IPS DF 4.7 (cell line): Measurements from ENCODE around the gene THRB.

Experiments
- DNase-seq: peaks from one replicate; pipeline ENCODE4 v3.0.0-alpha.2; 2013; ENCODE audit warnings: low spot score; ENCODE audit errors: extremely low read depth

The THRB gene

DNA sequence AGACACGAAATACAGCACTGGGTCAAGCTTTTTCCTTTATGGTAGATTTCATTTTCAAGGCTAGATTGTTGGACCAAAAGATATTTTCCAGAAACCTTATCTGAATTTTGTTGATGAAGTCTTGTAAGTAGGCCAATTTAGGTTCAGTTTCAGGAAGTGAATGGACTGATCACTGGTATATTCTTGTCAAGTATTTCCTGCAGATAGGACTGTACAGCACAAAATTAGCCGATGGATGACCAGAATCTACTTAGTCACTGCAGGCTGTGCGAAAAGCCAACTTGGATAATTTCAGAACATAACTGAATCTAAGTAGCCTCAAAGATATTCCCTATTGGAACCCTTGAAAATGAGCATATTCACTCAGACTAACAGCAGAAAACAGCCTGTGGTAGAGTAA, 343.1 kb downstream of the THRB start:
- no peak for DNase-seq

DNA sequence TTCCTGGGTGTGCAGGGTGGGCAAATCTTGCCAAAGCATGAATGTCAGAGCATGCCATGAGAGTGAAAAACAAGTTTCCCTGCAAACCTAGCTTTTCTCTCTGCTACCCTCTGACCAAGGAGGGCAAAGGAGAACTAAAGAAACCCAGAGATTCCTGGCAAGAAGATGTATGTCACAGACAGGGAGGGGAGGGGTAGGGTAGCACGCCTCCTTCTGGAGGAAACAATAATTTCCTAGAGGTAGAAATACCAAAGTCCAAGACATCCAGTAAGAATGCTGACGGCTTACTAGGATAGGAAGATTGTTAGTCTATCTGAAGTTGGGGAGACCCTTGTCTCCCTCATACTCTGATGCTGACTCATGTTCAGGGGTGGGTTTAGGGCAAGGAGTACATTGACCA, 345.6 kb downstream of the THRB start:
- no peak for DNase-seq

DNA sequence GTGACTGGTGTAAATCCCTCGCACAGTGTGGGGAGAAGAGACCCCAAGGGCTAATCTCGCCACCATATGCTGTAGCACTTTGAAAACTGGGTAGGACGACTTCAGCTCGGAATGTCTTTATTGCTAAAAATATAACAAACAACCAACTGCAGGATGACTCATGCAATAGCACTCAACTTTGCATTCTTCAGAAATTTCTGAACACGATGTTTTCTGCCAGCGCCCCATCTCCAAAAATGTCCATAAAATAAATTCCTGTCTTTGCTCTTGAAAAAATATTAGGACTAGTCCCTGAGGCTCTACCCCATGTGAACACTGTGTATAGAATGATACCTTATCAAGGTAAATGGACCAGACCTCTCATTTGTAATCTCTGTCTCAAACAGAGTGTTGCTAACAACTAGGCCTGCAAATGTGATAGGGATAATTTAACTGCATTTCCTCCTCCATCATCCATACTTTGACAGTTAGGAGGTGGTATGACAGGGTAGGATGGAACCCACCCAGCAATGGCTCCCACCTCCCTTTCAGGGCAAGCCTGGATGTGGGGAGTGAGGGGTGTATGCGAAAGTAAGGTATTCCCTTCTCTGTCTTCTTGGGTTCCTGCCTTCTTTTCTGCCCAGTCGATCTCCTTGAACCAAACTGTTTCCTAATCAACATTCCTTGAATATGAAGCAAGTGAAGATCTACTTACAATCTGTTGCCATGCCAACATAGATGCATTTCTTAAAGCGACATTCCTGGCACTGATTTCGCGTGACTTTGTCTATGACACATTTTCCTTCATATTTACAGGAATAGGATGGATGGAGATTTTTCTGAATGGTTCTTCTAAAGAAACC, 348.4 kb downstream of the THRB start:
- no peak for DNase-seq

DNA sequence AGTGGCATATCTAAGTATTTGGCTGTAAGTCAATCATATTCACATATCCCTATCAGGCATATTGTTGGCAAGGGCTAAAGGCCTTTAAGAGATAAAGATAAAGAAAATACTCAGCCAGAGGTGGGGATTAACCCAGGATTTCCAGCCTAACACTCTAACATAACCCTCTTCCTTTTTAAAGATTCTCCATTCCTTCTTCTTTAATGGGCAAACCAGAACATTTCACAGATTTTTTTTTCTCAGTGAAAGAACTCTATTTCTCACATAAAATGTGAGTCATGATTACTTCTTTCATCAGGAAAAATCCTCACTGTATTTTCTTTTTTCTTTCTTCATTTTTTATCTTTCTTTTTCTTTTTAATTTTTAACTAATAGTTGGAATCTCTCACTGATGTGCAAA, 349.2 kb downstream of the THRB start:
- no peak for DNase-seq

DNA sequence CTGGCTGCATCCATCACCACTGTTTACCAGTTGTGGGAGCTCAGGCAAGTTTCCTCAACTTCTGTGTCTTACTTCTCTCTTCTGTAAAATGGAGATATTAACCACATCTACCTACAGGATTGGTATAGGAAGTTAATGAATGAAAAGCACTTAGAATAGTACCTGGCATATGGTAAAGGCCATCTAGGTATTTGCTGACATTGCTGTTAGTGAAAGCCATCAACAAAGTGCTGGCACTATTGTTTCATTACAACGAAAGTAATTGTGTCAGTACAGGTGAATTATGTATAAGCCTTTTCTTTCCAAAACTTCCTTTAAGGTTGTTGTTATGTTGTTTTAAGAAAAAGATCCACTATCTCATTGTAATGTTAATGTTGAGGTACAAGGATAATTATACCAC, 352.5 kb downstream of the THRB start:
- DNase-seq = no peak

DNA sequence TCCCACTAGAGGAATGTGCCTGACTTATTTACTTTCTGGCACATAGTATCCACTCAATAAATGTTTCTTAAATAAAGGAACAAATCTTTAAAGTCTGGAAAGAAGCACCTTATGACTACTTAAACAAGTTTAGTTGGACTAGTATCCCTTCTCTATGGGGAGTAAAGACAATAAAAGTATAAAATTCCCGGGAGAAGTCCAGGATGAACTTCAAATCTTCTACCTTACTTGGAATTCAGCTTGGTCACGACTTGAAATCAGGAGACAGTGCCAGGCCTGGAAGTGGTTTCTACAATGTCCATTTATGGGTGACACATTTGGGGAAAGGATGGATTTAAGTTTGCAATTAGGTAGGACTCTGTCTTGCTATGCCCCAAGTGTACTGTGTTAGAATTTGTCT, 353.1 kb downstream of the THRB start:
- DNase-seq = no peak

DNA sequence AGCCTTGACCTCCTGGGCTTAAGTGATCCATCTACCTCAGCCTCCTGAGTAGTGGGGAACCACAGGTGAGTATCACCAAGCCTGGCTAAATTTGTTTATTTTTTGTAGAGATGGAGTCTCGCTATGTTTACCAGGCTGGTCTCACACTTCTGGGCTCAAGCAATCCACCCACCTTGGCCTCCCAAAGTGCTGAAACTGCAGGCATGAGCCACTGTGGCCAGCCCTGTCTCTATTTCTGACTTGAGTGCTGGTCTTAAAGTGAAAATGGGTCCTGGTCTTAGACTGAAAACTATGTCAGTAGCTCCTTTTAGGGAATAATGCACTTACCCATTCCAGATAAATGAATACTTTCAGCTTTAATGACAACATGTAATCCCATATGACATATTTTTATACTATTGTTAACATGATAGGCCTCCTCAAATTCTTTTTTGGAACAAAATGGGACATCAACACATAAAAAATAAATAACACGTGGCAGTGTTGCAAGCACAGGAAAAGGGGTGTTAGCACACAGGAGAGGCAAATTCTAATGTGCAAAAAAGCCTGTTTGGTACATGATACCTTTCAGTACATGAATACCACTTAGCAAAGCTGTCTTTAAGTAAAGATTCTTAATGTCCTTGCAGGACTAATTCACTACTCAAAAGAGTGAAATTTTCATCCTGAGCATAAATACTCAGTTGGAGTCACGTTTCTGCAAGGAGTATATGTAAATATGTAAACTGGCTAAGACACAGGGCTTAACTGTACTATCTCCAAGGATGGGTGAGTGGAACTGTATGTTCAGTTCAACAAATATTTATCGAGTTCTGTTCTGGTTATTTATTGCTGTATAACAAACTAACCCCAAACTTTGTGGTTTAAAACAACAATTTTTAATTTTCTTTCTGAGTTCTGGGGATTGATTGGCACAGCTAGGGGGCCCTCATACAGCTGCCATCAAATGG, 354.9 kb downstream of the THRB start:
- no peak for DNase-seq

DNA sequence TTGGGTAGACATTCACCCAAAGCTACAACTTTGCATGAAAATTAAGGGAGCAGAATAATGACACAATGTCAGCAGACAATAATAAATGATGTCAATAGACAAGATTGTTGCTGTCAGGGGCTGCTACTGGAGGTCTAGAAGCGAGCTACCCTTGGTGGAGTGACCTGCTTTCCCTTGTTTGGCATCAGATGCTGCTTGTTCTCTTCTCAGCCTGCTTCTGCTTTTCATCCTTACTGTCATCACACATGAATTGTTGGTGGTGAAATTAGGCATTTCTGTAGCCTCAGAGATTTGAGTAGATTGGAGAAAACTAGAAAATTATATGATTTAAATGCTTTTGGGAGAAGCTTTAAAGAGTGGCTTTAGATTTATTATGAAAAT, 355.8 kb downstream of the THRB start:
- no peak for DNase-seq

DNA sequence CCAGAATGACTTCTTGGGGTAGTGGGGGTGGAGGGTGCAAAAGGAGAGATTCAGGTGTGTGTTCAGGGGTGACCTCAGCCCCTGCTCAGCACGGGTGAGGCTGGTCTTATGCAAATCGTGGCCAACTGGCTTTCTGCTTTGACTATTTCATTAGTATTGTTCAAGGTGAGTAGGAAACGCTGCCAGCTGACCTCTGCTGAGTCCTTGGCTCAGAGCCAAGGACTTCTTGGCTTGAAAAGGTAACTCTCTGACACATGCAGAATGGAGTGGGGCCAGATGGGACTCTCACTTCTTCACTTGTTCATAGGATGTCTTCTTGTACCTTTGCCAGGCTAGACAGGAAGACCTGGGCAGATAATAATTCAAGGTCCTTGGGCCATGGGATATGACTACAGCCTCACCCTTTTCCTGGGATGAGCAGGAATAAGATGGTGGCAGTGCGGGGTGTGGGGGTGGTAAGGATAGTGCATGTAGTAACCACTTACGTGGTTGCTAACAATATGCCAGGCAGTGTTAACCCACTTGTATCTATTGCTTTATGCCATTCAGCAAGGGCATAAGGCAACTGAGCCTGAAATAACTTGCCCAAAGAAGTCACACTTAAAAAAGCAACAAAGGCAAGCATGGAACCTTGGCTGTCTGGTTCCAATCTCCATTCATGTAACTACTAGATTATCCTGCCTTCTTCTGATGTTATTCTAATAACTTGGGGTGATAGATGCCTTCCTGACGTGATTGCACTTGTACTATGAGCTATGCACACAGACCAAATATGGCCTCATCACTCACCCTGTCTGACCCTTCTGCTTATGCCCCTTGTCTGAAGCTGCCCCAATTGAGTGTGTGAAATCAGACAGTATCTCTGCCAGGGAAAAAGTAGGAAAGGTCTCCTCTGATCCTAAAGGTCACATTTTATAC, 356.4 kb downstream of the THRB start:
- DNase-seq = no peak

DNA sequence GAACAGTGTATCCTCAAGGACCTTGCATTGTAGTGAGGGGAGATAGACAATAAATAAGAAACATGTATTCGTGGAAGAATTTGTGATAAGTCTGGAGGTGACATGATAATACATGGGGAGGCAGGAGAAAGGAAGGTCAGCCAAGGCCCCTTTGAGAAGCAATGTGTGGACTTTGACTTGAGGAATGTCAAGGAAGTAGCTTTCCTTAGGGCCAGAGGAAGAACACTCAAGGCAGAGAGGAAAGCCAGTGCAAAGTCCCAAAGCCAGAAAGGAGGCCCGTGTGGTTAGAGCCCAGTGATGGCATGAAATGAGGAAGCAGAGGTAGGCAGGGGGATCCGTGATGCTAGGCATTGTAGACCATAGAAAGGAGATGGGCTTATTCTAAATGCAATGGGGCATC, 357.3 kb downstream of the THRB start:
- DNase-seq = no peak

DNA sequence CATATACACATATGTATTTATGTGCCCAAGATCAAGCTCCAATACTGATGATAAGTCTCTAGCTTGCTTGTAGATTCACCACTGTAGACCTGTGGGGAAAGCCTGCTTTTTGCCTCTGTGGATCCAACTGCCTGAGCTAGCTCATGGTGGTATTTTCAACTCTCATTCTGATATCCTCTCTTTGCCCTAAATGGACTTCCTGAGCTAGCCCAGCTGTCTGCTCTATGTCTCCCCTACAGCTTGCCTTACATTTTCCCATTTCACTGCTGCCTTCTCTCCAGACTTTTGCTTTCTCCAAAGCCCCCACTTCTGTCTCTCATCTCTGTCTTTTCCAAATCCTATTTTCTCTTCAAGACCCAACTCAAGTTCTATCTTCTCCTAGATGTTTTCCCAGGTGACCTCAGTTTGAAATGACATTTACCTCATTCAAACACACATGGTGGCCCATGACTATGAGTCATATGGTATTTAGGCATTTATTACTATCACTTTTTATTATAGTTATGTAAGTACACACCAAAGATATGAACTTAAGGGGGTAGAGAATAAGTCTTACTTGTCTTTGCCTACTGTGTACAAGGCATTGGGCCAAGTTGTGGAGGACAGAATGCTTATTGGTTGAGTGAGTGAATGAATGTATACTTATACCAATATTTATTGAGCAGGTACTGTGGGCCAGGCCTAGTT, 357.9 kb downstream of the THRB start:
- no peak for DNase-seq

DNA sequence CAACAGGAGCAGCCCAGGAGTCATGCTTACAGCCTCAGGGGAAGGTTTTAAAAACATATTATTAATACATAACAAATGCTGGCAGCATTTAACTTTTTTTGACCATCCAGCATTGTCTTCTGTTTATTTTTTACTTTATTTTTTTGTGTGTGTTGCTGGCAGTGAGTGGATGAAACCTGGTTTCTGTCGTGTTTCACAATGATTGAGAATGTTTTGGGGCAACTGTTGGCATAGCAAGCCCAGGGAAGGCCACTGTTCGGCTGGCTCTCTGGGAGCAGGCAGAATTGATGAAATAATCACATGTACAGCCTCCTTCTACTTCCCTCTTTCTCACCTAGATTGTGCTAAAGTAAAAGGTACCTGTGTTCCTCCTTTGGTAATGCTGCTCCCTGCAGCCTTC, 359.4 kb downstream of the THRB start:
- DNase-seq = no peak

DNA sequence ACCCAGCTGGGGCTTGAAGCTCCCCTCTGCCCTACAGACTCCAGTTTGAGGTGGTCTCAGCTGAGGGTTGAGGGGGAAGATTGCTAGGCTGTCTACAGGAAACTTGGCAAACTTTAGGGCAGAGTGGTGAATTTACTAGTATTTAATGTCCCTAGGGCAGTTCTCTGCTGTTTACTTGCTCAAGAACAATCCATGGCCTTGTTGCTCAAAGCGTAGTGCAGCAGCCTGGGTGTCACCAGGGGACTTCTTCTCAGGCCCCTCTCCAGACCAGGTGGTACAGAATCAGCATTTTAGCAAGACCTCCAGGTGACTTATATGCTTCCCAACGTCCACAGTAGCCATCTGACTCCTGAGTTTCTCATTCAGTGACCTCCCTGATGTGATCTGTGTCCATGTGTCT, 360.7 kb downstream of the THRB start:
- no peak for DNase-seq

DNA sequence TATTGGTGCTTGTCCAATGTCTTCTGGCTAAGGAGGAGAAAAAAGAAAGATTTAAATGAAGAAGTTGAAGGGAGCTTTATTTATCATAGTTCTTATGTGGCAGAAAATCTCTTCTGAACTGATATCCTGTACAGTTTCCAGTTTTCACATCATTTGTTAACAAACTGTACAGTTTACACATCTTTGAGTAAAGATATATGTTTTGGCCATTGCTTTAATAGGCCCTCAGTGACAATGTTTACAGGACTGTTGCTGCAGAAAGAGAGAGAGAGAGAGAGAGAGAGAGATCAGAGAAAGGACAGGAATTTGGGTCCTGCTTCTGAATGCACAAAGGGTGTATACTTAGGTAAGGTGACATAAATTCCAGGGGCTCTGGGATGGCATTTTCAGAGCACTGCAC, 361.2 kb downstream of the THRB start:
- no peak for DNase-seq

DNA sequence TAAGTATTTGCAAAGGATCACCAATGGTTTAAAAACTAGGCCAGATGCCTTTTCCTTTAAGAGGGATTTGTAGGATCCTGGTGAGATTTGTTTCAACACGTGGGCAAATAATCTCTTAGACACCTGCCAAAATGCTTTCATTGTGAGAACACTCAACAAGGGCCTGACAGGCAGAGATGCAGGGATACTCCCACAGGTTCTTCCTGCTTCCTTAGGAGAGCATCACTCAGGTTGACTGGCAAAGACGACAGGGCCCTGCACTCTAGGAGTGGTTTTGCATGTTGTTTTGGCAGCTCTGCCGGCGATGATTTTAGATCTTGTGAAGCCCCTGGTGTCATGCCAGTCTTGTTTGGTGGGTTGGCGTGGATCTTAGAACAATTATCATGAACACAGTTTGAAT, 365.1 kb downstream of the THRB start:
- DNase-seq = no peak

DNA sequence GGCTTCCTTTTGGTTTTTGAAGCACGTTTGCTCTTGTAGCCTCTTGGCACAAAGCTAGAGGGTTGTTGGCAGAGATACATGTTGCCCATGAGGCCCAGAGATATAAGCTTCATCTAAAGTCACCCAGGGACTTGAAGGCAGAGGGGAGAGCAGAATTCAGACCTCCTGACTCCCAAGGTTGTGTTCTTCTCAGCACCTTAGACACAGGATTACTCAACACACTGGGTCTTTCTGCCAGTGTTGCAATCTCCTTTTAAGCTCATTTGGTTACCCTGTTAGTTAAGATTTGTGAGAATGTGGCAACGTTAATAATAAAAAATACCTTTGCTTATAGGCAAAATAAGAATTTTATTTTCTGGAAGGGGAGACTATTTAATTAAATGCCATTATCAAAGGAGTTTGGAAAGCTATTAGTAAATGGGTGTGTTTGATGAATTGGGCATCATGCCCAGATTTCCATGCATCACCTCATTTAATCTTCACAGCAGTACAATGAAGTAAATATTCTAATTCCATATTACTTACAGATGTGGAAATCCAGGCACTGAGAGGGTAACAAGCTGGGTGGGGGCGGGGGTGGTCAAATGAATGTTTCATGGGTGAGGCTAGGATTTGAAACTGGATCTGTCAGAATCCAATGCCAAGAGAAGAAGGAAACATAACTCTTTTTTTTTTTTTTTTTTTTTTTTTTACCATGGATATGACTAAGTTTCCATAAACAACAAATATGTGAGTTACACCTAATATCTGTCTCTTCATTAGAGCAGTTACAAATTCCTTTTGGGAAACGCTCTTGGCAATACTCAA, 366.2 kb downstream of the THRB start:
- DNase-seq = no peak

DNA sequence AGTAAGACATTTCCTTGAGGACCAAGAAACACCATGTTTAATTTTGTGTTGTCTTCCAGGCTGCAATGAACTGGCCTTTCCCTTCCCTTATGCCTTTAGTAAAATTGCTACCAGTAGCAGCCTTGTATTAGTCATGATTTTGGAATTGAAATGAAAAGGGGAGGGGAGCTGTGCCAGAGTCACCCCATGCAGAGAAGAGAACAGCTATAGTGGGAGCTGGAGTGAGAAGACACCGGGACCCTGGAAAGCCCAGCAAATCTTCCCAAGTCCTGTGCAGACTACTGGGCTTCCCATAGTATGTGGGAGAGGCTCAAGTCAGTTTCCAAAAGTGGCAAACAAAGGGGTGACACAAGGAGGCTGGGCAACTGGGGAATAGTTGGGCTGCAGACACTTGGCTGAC, 371.1 kb downstream of the THRB start:
- DNase-seq = no peak

DNA sequence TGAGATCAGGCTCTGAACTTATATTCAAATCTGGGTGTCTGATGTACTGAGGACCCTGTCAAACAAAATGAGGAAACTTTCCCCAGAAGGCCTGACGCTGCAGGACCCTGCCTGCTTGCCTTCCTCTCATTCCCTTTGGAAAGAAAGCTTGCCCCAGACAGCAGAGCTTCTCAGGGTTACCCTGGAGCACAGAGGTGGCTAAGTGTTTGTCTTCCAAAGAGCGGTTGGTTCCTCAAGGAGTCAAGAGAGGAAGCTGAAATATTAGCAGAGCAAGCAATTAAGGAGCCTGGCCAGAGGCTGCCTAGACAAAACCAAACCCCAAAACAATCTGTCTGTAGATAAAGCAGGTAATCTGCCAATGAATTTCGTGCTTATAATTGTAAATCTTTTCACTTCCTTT, 374.2 kb downstream of the THRB start:
- no peak for DNase-seq

DNA sequence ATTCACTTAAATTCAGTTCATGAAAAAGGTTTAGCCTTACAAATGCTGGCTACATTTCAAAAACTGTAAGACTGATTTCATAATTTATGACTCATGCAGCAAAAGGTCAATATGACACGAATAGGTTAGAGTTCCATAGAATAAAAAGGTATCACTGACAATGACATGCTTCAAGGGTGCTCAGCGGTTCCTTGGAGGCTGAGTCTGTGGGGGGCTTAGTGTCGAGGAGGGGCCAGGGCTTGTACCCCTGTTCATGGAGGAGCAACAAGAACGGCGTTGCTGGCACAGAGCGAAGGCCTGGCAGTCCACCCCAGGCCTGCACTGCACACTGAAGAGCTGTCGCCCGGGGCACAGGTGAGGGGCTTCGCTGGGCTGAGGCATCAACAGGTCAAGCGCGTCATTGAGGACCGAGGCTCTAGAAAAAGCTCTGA, 375.3 kb downstream of the THRB start:
- no peak for DNase-seq

DNA sequence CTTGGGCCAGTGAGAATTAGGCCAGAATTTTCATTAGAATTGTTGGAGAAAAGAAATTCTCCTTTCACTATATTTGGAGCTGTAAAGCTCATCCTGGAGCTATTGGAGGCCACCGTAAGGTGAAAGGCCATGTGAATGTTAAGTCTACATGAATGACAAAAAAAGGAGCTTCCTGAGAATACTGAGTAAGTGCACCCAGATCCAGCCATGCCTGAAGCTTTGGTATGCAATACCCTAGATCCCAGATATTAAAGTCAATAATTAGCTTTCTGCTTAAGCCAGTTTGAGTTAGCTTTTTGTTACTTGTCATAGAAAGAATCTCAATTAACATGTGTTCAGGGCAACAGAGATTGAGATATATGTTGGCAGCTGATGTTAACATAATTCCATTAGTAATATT, 377.1 kb downstream of the THRB start:
- DNase-seq = no peak
